ENCODE measurements around the gene CEP55.

Gene CEP55

DNA sequence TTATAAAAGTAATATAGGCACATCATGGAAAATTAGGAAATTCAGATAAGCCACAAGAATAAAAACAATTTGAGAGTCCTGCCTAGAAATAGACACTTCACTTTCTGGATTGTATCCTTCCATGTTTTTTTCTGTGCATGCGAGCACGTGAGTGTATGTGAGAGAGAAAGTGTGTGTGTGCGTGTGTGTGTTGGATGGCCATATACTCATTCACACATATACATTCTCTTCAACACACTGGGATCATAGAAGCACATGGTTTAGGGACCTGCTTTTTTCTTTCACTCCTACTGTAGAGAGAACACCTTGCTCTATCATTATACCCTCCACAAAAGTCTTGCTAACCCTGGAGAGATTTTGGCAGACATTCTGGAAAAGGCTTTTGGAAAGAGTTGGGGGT, 77.5 kb downstream of the CEP55 start:
- TF ChIP-seq, protein P1, sequence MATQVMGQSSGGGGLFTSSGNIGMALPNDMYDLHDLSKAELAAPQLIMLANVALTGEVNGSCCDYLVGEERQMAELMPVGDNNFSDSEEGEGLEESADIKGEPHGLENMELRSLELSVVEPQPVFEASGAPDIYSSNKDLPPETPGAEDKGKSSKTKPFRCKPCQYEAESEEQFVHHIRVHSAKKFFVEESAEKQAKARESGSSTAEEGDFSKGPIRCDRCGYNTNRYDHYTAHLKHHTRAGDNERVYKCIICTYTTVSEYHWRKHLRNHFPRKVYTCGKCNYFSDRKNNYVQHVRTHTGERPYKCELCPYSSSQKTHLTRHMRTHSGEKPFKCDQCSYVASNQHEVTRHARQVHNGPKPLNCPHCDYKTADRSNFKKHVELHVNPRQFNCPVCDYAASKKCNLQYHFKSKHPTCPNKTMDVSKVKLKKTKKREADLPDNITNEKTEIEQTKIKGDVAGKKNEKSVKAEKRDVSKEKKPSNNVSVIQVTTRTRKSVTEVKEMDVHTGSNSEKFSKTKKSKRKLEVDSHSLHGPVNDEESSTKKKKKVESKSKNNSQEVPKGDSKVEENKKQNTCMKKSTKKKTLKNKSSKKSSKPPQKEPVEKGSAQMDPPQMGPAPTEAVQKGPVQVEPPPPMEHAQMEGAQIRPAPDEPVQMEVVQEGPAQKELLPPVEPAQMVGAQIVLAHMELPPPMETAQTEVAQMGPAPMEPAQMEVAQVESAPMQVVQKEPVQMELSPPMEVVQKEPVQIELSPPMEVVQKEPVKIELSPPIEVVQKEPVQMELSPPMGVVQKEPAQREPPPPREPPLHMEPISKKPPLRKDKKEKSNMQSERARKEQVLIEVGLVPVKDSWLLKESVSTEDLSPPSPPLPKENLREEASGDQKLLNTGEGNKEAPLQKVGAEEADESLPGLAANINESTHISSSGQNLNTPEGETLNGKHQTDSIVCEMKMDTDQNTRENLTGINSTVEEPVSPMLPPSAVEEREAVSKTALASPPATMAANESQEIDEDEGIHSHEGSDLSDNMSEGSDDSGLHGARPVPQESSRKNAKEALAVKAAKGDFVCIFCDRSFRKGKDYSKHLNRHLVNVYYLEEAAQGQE (IDR thresholded peaks at IDR 0.05; ENCODE audit: insufficient replicate concordance, low read depth) = no peak
- TF ChIP-seq SPI1 (IDR thresholded peaks at IDR 0.05; ENCODE audit: borderline replicate concordance, low read depth) = no peak
- H3K4me3 ChIP-seq (replicated peaks; ENCODE audit: insufficient read depth, low read length) = no peak overlapping the region
- no peaks in the 10 kb centered on the region for H3K27me3 ChIP-seq (ENCODE audit: insufficient read depth, poor library complexity, severe bottlenecking)
- no peak for DNase-seq (ENCODE audit: low read depth in 1 of 2, low spot score in 1 of 2)
- peak overlapping the region; percentile 70 for H3K27ac ChIP-seq (replicated peaks)

DNA sequence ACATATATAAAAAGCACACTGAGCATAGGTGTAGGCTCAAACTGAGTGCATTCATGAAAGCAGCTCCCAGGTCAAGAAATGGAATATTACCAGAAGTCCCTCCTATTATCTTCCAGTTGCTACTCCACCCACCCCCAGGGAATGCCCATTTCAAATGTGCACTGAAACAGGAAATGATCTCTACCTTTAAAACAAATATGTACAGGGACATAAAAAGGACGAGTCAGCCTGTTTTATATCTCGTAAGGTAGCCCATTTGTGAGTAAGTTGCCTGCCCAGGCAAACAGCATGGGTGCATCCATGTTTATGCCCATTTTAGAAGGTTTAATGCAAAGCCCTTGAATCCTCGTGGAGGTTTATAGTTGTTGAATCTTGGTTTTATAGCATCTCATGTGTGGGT, 80.5 kb downstream of the CEP55 start:
- Histone ChIP-seq H3K27ac (replicated peaks) (no peak overlapping the region), H3K27me3 (ENCODE audit: insufficient read depth, poor library complexity, severe bottlenecking) (no peaks in the 10 kb centered on the region), H3K4me3 (replicated peaks; ENCODE audit: insufficient read depth, low read length) (no peak overlapping the region)
- DNase-seq (ENCODE audit: low read depth in 1 of 2, low spot score in 1 of 2) = no peak
- no peak for TF ChIP-seq SPI1 (IDR thresholded peaks at IDR 0.05; ENCODE audit: borderline replicate concordance, low read depth)
- TF ChIP-seq, protein P1 (IDR thresholded peaks at IDR 0.05; ENCODE audit: insufficient replicate concordance, low read depth) = no peak
- TF ChIP-seq POLR2AphosphoS5 (IDR thresholded peaks at IDR 0.05; ENCODE audit: low read depth) = no peak
- TF ChIP-seq GABPA (IDR thresholded peaks at IDR 0.05; ENCODE audit: low read depth) = no peak
- TF ChIP-seq, protein P2, sequence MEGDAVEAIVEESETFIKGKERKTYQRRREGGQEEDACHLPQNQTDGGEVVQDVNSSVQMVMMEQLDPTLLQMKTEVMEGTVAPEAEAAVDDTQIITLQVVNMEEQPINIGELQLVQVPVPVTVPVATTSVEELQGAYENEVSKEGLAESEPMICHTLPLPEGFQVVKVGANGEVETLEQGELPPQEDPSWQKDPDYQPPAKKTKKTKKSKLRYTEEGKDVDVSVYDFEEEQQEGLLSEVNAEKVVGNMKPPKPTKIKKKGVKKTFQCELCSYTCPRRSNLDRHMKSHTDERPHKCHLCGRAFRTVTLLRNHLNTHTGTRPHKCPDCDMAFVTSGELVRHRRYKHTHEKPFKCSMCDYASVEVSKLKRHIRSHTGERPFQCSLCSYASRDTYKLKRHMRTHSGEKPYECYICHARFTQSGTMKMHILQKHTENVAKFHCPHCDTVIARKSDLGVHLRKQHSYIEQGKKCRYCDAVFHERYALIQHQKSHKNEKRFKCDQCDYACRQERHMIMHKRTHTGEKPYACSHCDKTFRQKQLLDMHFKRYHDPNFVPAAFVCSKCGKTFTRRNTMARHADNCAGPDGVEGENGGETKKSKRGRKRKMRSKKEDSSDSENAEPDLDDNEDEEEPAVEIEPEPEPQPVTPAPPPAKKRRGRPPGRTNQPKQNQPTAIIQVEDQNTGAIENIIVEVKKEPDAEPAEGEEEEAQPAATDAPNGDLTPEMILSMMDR (IDR thresholded peaks at IDR 0.05; ENCODE audit: insufficient read depth, low read length) = no peak

DNA sequence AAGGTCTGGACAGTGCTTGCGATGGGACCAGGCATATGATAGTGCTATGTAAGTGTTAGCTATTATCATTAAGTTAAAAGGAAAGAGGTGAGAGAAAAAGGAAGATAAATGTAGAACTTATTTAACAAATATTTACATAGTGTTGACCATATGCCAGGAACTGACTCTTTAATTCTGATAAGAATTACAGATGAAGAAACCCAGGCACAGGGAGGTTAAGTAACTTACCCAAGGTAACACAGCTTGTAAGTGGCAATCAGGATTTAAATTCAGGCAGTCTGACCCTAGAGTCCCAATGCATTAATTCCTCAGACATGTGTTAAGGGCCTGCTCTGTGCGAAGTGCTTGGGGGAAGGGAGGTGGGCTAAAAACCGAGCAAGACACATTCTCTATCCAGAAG, 81.2 kb downstream of the CEP55 start:
- DNase-seq (ENCODE audit: low read depth in 1 of 2, low spot score in 1 of 2) = no peak
- TF ChIP-seq, protein P1 (IDR thresholded peaks at IDR 0.05; ENCODE audit: insufficient replicate concordance, low read depth) = no peak
- TF ChIP-seq POLR2AphosphoS5 (IDR thresholded peaks at IDR 0.05; ENCODE audit: low read depth) = no peak
- no peak for TF ChIP-seq SPI1 (IDR thresholded peaks at IDR 0.05; ENCODE audit: borderline replicate concordance, low read depth)
- no peak for TF ChIP-seq GABPA (IDR thresholded peaks at IDR 0.05; ENCODE audit: low read depth)
- TF ChIP-seq, protein P2 (IDR thresholded peaks at IDR 0.05; ENCODE audit: insufficient read depth, low read length) = no peak
- H3K27me3 ChIP-seq (ENCODE audit: insufficient read depth, poor library complexity, severe bottlenecking) = no peaks in the 10 kb centered on the region
- no peak overlapping the region for H3K27ac ChIP-seq (replicated peaks)
- no peak overlapping the region for H3K4me3 ChIP-seq (replicated peaks; ENCODE audit: insufficient read depth, low read length)

Measured in HL-60 (cell line).